ENCODE measurements around the gene NR3C1.

The NR3C1 gene

DNA sequence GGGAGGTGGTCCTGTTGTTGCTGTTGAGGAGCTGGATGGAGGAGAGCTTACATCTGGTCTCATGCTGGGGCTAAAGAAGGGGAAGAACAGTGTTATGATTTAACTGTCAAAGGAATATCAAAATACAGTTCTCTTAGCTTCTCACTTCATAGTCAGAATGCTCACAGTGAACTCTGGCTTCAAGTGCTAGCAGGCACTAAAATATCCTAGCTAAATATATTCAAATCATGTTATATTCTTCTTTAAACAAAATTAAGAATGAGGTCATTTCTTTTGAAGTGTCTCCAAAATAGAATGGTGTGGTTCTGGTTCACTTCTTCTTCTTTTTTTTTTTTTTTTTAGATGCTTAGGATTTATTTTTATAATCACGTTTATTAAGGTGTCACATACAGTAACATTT, 89.4 kb downstream of the NR3C1 start:
- in situ Hi-C loops (cut with MboI; ENCODE audit: low sequenced_read_pairs), result no loop called here

DNA sequence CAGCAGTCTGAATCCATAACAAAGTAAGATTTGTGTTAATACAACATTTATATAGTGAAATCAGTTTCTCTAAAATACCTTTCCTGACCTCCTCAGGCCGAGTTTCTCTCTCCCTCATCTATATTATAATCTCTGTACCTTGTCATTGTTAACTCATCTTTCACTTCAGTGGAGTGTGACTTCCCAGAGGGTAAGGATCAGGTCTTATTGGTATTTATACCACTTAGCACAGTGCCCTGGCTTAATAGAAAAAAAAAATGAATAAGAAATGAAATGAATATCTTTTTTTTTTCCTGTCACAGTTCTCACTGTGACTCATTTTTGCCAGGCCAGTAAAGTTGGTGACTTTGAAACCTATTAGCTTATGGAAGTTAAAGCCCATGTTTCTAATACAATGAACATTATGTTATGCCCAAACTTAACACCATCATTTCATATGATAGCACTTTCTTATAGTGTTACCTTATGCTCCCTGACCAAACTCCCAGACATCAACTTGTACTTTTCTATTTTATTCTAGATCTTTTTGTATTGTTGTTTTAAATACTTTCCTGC, 90.1 kb downstream of the NR3C1 start:
- in situ Hi-C loops (cut with MboI; ENCODE audit: low sequenced_read_pairs), result no loop called here

DNA sequence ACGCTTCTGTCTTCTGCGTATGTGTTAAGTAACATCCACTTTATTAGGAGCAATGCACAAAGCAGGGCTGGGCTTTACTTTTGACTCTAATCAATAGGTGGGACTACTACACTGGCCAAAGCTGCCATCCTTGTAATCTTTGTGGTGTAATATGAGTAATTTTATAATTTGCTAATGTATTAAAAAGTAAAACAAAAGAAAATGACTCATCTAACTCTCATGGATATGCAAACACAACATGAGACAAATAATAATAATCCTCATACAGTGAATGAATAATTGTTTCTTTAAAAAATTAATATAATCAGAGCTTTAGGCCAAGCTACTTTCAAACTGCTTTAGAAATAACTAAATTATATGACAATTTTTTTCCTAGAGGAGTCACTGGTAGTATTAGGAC, 90.7 kb downstream of the NR3C1 start:
- in situ Hi-C loops (cut with MboI; ENCODE audit: low sequenced_read_pairs), result no loop called here

DNA sequence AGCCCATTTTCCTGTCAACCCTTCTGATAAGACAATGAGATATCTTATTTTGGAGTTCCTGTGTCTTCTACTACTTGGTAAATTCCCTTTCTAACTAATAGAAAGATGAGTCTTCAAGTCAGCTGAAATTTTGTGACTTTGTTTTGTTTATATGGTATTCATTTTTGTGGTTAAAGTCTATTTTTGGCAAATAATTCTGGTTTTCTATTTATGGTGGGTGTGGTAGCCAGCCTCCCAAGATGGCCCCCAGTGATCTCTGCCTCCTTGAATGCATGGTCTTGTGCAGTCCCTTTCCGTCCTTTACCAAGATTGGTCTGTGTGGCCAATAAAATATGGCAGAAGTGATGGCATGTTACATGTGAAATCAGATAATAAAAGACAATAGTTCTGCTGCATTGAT, 91.5 kb downstream of the NR3C1 start:
- in situ Hi-C loops (cut with MboI; ENCODE audit: low sequenced_read_pairs), result no loop called here

DNA sequence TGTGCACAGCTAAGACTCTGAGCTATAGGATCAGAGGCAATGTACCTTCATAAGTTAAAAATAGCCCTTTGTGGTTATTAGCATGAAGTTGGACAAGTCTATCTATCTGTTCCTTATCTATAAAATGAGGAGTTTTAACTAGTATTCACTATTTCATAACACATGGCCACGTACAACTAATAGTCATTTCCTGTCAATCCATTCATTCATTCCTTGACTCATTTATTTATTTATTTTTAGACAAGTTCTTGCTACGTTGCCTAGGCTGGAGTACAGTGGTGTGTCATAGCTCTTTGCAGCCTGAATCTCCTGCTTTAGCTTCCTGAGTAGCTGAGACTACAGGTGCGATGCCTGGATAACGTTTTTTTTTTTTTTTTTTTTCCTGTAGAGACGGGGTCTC, 92.1 kb downstream of the NR3C1 start:
- in situ Hi-C loops (cut with MboI; ENCODE audit: low sequenced_read_pairs), result no loop called here

DNA sequence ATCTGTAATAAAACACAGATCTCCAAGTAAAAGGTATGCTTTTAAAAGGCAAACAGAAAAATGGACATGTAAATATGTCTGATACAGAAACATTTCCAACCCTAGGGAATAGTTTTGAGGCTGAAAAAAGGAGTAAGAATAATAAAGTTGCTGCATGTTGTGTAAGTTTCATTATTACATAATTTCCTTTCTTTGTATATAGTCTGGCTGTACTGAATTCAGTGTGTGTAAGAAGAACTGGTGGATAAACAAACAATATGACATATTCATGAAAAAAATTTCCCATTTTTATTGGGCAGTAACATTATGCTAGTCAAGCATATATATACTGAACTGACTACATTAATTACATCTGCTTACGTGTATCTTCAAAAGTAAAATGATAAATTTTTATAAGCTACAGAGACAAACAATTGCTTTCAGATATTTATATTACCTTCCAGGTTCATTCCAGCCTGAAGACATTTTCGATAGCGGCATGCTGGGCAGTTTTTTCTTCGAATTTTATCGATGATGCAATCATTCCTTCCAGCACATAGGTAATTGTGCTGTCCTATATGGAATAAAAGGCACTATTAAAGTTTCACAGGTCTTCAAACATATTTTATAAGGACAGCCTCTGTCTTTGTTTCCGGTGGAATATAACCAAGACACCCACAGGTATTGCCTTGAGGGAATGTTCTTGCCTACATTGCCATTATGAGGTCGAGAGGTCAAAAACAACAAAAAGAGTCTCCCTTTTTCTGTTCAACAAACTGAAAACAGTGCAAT, 93.6 kb downstream of the NR3C1 start:
- in situ Hi-C loops (cut with MboI; ENCODE audit: low sequenced_read_pairs), result no loop called here

DNA sequence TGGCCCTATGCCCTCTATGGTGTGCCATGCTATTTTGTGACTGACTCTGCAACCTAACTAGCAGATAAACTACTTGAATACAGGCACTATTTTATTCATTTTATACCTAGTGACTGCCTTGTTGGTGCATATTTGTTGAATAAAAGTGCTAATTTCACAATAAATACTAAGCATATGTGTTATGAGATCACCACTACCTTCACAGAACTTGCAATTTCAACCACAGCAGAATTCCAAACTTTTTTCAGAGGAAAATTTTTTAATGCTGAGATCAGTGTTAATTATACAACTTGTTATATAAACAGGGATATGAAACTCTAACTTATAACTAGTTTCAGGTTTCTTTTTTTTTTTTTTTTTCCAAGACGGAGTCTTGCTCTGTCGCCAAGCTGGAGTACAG, 94.8 kb downstream of the NR3C1 start:
- in situ Hi-C loops (cut with MboI; ENCODE audit: low sequenced_read_pairs), result no loop called here

DNA sequence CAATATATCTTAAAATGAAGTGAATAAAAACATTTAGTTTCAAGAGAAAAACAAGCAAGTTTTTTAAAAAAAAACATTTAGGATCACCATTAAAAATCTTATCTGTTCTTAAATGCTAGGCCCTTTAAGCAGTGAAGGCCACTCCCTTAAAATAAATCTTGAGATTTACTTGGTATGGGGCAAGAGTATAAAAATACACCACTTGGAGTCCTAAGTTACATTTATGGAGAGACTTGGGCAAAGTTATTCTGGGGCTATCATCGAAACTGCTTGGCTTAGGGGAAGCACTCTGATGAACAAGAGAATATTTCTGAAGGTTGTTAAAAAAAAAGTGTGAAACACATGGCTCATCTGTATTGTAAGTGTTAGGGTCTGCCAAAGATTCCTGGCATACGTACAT, 97.4 kb downstream of the NR3C1 start:
- in situ Hi-C loops (cut with MboI; ENCODE audit: low sequenced_read_pairs), result no loop called here

DNA sequence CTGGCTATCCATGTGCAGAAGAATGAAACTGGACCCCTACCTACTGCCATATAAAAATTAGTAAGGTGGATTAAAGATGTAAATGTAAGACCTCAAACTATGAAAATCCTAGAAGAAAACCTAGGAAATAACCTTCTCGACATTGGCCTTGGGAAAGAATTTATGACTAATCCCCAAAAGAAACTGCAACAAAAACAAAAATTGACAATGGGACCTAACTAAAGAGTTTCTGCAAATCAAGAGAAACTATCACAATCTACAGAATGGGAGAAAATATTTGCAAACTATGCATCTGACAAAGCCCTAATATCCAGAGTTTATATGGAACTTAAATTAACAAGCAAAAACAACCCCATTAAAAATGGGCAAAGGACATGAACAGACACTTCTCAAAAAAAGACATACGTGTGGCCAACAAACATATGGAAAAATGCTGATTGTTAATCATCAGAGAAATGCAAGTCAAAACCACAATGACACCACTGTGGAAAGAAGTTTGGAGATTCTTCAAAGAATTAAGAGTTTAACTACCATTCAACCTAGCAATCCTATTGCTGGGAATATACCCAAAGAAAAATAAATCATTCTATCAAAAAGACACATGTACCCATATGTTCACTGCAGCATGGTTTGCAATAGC, 98.5 kb downstream of the NR3C1 start:
- in situ Hi-C loops (cut with MboI; ENCODE audit: low sequenced_read_pairs), result no loop called here

DNA sequence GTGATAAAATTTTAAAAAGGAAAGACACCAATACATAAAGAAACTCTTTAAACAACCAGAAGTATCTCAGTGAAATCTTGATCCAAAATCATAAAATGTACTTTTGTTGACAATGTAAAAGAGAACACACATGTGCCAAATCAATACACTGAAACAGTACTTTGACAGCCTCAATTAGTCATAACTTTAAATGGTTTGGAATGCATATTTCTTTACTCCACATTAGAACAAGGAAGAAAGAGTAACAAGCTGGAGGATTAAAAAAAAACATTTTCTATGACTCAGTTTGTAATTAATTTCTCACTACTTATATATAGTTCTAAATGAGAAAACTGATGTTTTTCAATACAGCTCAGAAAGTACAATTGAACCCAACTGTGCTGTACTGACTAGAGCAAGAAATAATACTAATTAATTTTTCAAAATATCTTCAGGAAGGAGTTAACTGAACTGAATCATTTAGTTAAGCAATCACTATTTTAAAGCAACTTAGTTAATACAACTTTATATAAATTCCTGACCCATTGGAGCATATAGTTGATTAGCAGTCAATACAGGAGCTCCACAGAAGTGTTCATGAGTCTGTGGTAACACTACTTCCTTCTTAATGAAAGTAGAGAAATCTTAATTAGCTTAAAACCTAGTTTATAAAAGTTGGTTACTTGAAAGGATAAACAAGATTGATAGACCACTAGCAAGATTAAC, 101.0 kb downstream of the NR3C1 start:
- in situ Hi-C loops (cut with MboI; ENCODE audit: low sequenced_read_pairs), result no loop called here

DNA sequence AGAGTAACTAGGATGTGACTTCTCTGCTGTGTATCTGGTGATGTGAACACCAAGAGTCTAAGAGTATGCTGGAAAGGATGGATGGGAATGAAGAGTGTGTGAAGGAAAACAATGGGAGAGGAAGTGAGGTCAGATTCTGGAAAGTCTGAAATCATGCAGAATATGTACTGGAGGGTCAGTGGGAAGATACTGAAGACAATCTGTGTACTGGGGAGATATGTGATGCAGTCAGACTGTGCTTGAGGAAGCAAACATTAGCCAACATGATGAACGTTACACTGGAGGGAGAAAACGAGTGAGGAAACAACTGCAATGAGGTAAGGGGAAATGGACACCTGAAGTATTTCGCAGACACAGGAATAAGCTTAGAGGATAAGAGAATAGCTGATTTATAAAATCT, 105.7 kb downstream of the NR3C1 start:
- in situ Hi-C loops (cut with MboI; ENCODE audit: low sequenced_read_pairs), result no loop called here

DNA sequence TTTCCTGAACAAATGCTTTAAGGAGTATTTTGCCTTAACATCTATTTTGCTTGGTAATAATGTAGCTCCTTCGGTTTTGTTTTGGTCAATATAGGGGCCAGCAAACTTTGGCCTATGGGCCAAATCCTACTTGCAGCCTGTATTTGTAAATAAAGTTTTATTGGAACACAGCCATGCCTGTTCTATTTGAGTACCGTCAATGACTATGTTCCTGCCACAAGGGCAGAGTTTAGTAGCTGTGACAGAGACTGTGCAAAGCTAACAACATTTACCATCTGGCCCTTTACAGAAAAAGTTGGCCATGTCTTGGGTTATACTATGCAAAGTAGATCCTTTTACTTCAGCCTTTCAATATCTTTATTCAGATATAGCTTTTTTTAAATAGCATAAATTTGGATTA, 113.4 kb downstream of the NR3C1 start:
- in situ Hi-C loops (cut with MboI; ENCODE audit: low sequenced_read_pairs), result no loop called here

DNA sequence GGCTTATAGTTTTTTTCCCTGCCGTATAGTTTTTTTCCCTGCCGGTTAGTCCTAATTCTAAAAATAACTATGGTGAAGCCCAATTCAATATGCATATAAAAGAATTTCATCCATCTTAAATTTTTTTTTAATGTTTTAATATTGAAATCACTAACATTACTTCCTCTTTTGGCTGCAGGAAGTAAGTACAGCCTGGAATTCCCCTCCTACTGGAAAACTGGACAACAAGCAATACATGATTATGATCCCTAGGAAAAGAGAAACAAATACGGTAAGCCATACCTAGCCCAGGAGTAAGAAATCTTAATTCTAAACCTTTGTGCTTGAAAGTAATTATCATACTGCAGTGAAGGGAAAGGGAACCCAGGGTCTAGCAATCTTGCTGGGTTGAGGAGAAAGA, 119.0 kb downstream of the NR3C1 start:
- in situ Hi-C loops (cut with MboI; ENCODE audit: low sequenced_read_pairs), result no loop called here

DNA sequence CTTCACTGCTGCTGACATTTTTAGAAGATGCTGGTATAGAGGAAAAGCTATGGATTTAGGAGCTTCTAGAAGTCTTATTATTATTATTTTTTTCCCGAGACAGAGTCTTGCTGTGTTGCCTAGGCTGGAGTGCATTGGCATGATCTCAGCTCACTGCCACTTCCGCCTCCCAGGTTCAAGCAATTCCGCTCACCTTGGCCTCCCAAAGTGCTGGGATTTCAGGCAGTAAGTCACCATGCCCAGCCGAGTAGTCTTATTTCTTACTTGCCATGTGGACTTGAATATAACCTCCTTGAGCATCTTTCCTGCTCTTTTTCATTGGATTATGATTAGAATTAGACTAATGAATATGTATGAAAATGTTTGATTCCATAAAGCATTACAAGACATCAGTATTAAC, 119.5 kb downstream of the NR3C1 start:
- in situ Hi-C loops (cut with MboI; ENCODE audit: low sequenced_read_pairs), result no loop called here

DNA sequence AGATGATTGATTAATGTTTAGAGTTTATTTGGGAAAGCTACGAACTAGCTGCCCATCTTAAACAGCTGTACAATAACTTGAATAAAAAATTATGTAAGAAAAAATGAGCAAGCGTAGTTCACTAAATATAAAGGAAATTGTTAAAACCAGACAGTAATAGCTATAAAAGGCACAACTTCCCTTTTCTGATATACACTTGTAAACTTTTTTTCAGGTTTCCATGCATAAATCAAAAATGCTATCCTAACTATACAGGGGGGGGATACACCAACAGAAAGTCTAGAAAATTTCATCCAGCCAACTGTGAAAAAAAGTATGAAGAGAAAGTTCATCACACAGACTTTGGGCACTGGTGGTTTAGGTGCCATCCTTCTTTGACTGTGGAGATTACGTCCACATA, 122.3 kb downstream of the NR3C1 start:
- in situ Hi-C loops (cut with MboI; ENCODE audit: low sequenced_read_pairs), result no loop called here

DNA sequence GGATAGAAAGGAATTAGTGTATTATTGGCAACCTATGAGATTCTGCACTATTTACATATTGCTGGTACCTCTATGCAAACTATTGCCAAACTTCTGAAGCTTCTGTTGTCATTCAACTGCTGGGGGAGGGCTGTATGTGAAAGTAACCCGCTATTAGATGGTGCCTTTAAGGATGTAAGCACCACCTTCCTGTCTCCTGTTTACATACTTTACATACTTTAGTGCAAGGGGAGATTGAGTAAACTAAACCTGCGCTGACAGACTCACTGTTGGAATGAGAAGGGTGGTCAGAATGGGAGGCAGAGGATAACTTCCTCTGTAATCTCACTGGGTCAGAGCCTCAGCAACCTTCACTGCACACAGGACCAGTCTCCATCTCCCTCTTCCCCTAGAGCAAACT, 123.8 kb downstream of the NR3C1 start:
- in situ Hi-C loops (cut with MboI; ENCODE audit: low sequenced_read_pairs), result no loop called here

DNA sequence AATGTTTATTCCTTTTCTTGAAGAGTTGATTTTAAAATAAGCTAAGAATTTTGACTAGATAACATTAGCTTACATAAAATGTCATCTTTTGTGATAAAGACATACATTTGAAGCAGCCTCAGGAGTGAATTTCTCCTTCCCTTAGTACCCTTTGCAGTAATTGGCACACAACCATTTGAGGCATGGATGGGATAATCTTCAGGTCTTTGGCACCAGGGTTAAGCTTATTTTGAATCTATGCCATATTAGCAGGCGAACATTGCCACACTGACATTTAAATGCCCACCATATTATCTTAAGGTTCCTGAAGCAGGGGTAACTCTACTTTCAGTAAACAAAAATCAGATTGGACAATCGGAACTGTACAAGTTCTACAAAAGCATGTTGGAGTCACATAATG, 126.0 kb downstream of the NR3C1 start:
- in situ Hi-C loops (cut with MboI; ENCODE audit: low sequenced_read_pairs), result no loop called here

DNA sequence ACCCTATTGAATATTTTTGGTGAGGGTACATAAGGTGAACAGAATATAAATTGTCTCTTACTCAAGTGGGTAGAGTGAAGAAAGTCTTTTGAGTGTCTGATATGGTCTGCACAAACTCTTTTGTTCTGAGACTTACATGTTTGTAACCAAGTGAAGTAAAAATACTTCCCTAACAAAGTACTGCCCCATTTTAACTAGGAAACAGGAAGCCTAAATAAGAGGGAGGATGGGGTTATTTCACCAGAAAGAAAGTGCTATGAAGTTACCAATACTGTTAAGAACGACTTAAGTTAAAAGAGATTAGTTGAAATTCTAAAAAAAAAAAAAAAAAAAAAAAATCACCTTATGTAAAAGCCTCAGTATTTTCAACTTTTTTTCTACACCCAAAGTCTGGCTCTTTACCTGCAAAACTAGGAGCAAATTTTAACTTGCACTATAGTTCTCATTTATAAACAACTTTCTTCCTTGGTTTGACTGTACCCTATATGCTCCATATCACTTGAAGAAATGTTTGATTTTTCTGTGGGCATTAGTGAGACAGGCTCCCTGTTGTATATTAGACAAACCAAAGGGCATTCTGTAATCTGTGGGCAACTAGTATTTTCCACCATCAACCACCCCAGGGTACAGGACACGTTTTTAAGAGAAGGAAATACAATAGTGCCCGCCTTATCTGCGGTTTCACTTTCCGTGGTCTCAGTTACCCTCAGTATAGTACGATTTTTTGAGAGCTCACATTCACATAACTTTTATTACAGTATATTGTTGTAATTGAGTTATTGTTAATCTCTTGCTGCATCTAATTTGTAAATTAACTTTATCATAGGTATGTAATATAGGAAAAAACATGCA, 127.7 kb downstream of the NR3C1 start:
- in situ Hi-C loops (cut with MboI; ENCODE audit: low sequenced_read_pairs), result no loop called here

DNA sequence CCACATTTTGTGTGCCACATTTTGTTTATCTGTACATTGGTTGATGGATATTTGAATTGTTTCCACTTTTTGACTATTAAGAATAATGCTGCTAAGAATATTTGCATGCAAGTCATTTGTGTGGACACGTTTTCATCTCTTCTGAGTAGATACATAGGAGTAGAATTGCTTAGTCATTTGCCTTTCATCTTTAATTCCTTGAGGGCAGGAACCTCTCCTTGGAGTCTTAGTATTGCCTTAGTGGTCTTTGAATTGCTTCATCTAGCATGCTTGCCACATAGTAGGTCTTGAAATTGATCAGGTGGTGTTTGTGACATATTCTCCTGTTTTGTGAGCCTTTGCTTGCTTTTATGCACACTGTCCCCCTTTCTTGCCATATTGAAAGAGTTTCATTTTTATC, 128.5 kb downstream of the NR3C1 start:
- in situ Hi-C loops (cut with MboI; ENCODE audit: low sequenced_read_pairs), result no loop called here

DNA sequence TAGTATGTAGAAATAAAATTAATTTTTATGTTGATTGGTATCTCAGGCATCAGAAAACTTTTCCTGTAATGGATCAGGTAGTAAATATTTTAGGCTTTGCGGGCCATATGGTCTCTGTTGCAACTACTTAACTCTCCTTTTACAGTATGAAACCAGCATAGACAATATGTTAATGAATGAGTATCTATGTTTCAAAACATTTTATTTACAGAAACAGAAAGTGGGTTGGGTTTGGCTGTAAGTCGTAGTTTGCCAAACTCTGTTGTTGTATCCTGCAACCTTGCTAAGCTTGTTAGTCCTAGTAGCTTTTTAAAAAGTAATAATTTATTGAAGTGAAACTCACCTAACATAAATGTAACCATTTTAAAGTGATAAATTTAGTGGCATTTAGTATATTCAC, 132.1 kb downstream of the NR3C1 start:
- in situ Hi-C loops (cut with MboI; ENCODE audit: low sequenced_read_pairs), result no loop called here

DNA sequence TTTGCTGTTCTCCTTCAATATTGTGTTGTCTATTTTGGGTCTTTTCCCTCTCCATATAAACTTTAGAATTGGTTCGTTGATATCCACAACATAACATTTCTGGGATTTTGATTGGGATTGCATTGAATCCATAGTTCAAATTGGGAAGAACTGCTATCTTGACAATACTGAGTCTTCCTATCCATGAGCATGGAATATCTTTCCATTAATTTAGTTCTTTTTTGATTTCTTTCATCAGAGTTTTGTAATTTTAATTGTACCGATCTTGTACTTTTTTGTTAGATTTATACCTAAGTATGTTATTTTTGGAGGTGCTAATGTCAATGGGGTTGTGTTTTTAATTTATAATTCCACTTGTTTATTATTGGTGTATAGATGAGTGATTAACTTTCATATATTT, 135.1 kb downstream of the NR3C1 start:
- in situ Hi-C loops (cut with MboI; ENCODE audit: low sequenced_read_pairs), result no loop called here

Measured in HL-60/S4 treated with retinoic acid at 250 ng/mL for 4 days and 3 days (cell line).